Endothelial cell of umbilical vein (primary cell): ENCODE results near the gene SDR9C7. TPM values are rescaled to one million over a fixed set of nuclear protein-coding genes. Genes with fewer than 3 reads are reported as not detected.

Experiments
- BruUV-seq: library from RNA; stranded (reverse); fragments of 400-500 nt; replicated peaks from 2 replicates; lab custom pipeline; 2021; lab: Mats Ljungman, UMichigan
- CTCF ChIA-PET: fragments of 300-600, 350-600 bp; sonication (Branson Sonifier 250); formaldehyde crosslinking; loops from one replicate; lab custom pipeline; 2021; ENCODE audit warnings: antibody characterized with exemption, inconsistent platforms; lab: Charles Lee
- POLR2A ChIA-PET: fragments of 300-600, 350-600 bp; sonication (Branson Sonifier 250); formaldehyde crosslinking; loops from one replicate; lab custom pipeline; 2021; ENCODE audit warnings: antibody characterized with exemption, inconsistent platforms; lab: Charles Lee
- DNase-seq: peaks from one replicate; pipeline ENCODE4 v3.0.0-alpha.2; 2011; ENCODE audit warnings: low read depth, low spot score
- FAIRE-seq: peaks from 2 replicates; lab custom pipeline; 2011; peaks lifted over from hg19 to GRCh38; lab: Jason Lieb, UNC
- H2AFZ ChIP-seq: 2 replicates; pipeline ENCODE4 v1.6.0; 2012; ENCODE audit warnings: low read depth, low read length, control low read depth, inconsistent platforms
- H3K27ac ChIP-seq: 2 replicates; pipeline ENCODE4 v1.5.1; 2011; ENCODE audit warnings: low read depth, mild to moderate bottlenecking, control low read depth, low read length, moderate library complexity; ENCODE audit not compliant: insufficient read depth
- H3K27me3 ChIP-seq, 2 experiments: 2 replicates each; pipeline versions ENCODE4 v1.6.0 to v1.6.1; 2011; ENCODE audit warnings: low read length in 2 of 2, mixed read lengths in 1 of 2; ENCODE audit not compliant: control insufficient read depth in 2 of 2, insufficient read depth in 2 of 2
- H3K36me3 ChIP-seq, 2 experiments: 2 replicates in 1 of 2; 3 replicates in 1 of 2; pipeline ENCODE4 v1.5.1; 2011; ENCODE audit warnings: low read length in 2 of 2, mild to moderate bottlenecking in 1 of 2, moderate library complexity in 1 of 2; ENCODE audit not compliant: control insufficient read depth in 2 of 2, insufficient read depth in 2 of 2; ENCODE audit errors: extremely low read depth in 1 of 2
- H3K4me1 ChIP-seq: 3 replicates; pipeline ENCODE4 v1.5.1; 2011; ENCODE audit warnings: mild to moderate bottlenecking, low read length; ENCODE audit not compliant: control insufficient read depth, insufficient read depth; ENCODE audit errors: extremely low read depth
- H3K4me2 ChIP-seq: 2 replicates; pipeline ENCODE4 v1.6.1; 2011; ENCODE audit warnings: low read length, control low read depth, mixed read lengths; ENCODE audit not compliant: insufficient read depth
- H3K4me3 ChIP-seq, 3 experiments: fragments of 200-600 bp in 1 of 3; sonication (generic), shearing (Covaris generic) in 1 of 3; replicated peaks in 1 of 3; 2 replicates each; pipeline ENCODE4 v1.5.1; 2011 to 2016; ENCODE audit warnings: control low read depth in 3 of 3, low read length in 3 of 3, mild to moderate bottlenecking in 2 of 3, inconsistent platforms in 1 of 3, low read depth in 1 of 3, moderate library complexity in 1 of 3; ENCODE audit not compliant: insufficient read depth in 1 of 3
- H3K79me2 ChIP-seq: 2 replicates; pipeline ENCODE4 v1.6.0; 2012; ENCODE audit warnings: low read length, inconsistent platforms; ENCODE audit not compliant: control insufficient read depth, insufficient read depth
- H3K9ac ChIP-seq: replicated peaks from 2 replicates; pipeline ENCODE3; 2011; ENCODE audit warnings: low read length, control low read depth; ENCODE audit not compliant: insufficient read depth; ENCODE audit errors: extremely low read depth
- H3K9me1 ChIP-seq: replicated peaks from 3 replicates; pipeline ENCODE4 v1.6.0; 2011; ENCODE audit warnings: mild to moderate bottlenecking, low read length; ENCODE audit not compliant: control insufficient read depth, insufficient read depth; ENCODE audit errors: extremely low read depth
- H3K9me3 ChIP-seq: replicated peaks from 2 replicates; pipeline ENCODE4 v1.5.1; 2012; ENCODE audit warnings: low read length, inconsistent platforms; ENCODE audit not compliant: control insufficient read depth, insufficient read depth
- H4K20me1 ChIP-seq: replicated peaks from 2 replicates; pipeline ENCODE3; 2011; ENCODE audit warnings: mild to moderate bottlenecking, low read length; ENCODE audit not compliant: control insufficient read depth, insufficient read depth; ENCODE audit errors: extremely low read depth
- CTCF ChIP-seq, 2 donors: IDR thresholded peaks; 1 replicate in 1 of 2; 2 replicates in 1 of 2; pipeline ENCODE4 v1.5.1; 2011; ENCODE audit warnings: low read length in 2 of 2, mild to moderate bottlenecking in 2 of 2, moderate library complexity in 2 of 2, control low read depth in 1 of 2, inconsistent platforms in 1 of 2, low read depth in 1 of 2; ENCODE audit not compliant: insufficient read depth in 1 of 2; ENCODE audit errors: extremely low read depth in 1 of 2
- EZH2 ChIP-seq: IDR thresholded peaks from 2 replicates; pipeline ENCODE4 v1.6.1; 2012; ENCODE audit warnings: borderline replicate concordance, low read depth, mild to moderate bottlenecking, moderate library complexity, low read length, inconsistent platforms; ENCODE audit not compliant: severe bottlenecking
- FOS ChIP-seq: IDR thresholded peaks from 2 replicates; pipeline ENCODE4 v1.6.1; 2011; ENCODE audit warnings: mild to moderate bottlenecking, low read length, moderate library complexity, borderline replicate concordance; ENCODE audit not compliant: insufficient read depth
- GATA2 ChIP-seq: IDR thresholded peaks from 2 replicates; pipeline ENCODE4 v1.7.0; 2011; ENCODE audit warnings: low read depth, mild to moderate bottlenecking, moderate library complexity, mixed read lengths, low read length; ENCODE audit not compliant: insufficient read length, insufficient read depth
- JUN ChIP-seq: IDR thresholded peaks from 2 replicates; pipeline ENCODE4 v1.6.1; 2011; ENCODE audit warnings: borderline replicate concordance, low read depth; ENCODE audit not compliant: insufficient read length, insufficient read depth
- MAX ChIP-seq: IDR thresholded peaks from 2 replicates; pipeline ENCODE4 v1.6.1; 2011; ENCODE audit not compliant: insufficient read depth, insufficient read length
- MYC ChIP-seq: IDR thresholded peaks from one replicate; pipeline ENCODE4 v1.6.1; 2011; ENCODE audit warnings: mild to moderate bottlenecking, low read depth, low read length
- POLR2A ChIP-seq: IDR thresholded peaks from 2 replicates; pipeline ENCODE4 v1.6.1; 2012; ENCODE audit warnings: low read depth, mild to moderate bottlenecking, control low read depth, low read length
- POLR2AphosphoS5 ChIP-seq: IDR thresholded peaks from 2 replicates; pipeline ENCODE4 v1.6.1; 2012; ENCODE audit warnings: low read depth, mild to moderate bottlenecking, control low read depth, low read length, moderate library complexity; ENCODE audit not compliant: insufficient read depth
- dilution Hi-C: fragments of 300-500 bp; cut with MboI; formaldehyde crosslinking; loops from one replicate; pipeline ENCODE4 v1.15.0; 2019; ENCODE audit warnings: low sequenced_read_pairs; ENCODE audit not compliant: extremely low pct_ligation_motif_present
- intact Hi-C: fragments of 100-400 bp; cut with micrococcal nuclease; formaldehyde crosslinking; loops from one replicate; pipeline ENCODE4 v1.10.0; 2022
- polyA plus RNA-seq, 4 experiments: library from polyadenylated mRNA; depleted of rRNA in 3 of 4; stranded (reverse) in 3 of 4; unstranded in 1 of 4; fragments of >200 nt; gene quantifications; 2 replicates each; pipeline versions ENCODE4 v1.2.1 to v1.2.3, GENCODE V29; 2011 to 2012; ENCODE audit warnings: missing spikeins in 1 of 4
- total RNA-seq: library from RNA; stranded (reverse); gene quantifications from 2 replicates; pipeline ENCODE4 v1.2.3, GENCODE V29; 2021

The SDR9C7 gene
- total and polyA plus RNA-seq, 2 donors (not counting 3 experiments of a cell fraction or from before 2014, with no cell fraction given): not detected

- intact Hi-C loops (no loop called here), dilution Hi-C loops (no loop called here)
- CTCF ChIA-PET: interaction anchor here (0.6 kb wide), 1 partner anchor 39 kb away, joined by 3 read pairs; no protein-coding TSS in a partner anchor
- H3K9me3 ChIP-seq: no peaks in the 10 kb centered on the region
- H3K27ac ChIP-seq: no peak overlapping the region
- no peak overlapping the region for H3K9ac ChIP-seq
- POLR2A ChIA-PET: no interaction called here
- H3K36me3 ChIP-seq: no peaks in the 10 kb centered on the region
- FAIRE-seq (no peak), DNase-seq (no peak)
- no peak overlapping the region for H3K4me2 ChIP-seq
- no peaks in the 10 kb centered on the region for H3K4me1 ChIP-seq
- H3K4me3 ChIP-seq: no peak overlapping the region
- no TSS peak for BruUV-seq
- H2AFZ ChIP-seq: no peak overlapping the region
- no peaks in the 10 kb centered on the region for H3K79me2 ChIP-seq
- H4K20me1 ChIP-seq: no peaks in the 10 kb centered on the region
- no peaks in the 10 kb centered on the region for H3K9me1 ChIP-seq
- H3K27me3 ChIP-seq: peaks cover 6 to 9% of the 10 kb centered on the region in 2 experiments
- TF ChIP-seq MYC (no peak), POLR2AphosphoS5 (no peak), EZH2 (no peak), JUN (no peak), FOS (no peak), POLR2A (no peak), GATA2 (no peak), CTCF (IDR thresholded peaks at IDR 0.05; ENCODE audit: extremely low read depth in 1 of 2, insufficient read depth in 1 of 2, low read depth in 1 of 2, low read length in 2 of 2) (no peak), MAX (no peak)
Measured at GRCh38 chr12:56953314-56953713, 19.1 kb upstream of the SDR9C7 start.
